Activated naive CD4-positive, alpha-beta T cell treated with anti-CD3 and anti-CD28 coated beads for 36 hours (primary cell): Measurements from ENCODE around the gene SPATA2. TPM values are rescaled to one million over a fixed set of nuclear protein-coding genes. Genes with fewer than 3 reads are reported as not detected.
"Not testable (repeated sequence)": the region's sequence is repeated elsewhere in the genome, so short reads cannot be mapped to it uniquely, and the experiment has no call there.

Source experiments
- CTCF ChIA-PET: fragments of 350-600 bp; sonication (Branson Sonifier 250); formaldehyde crosslinking; loops from one replicate; lab custom pipeline; 2021; ENCODE audit warnings: antibody characterized with exemption; lab: Charles Lee
- DNase-seq: peaks from one replicate; pipeline ENCODE4 v3.0.0-alpha.2; 2020
- H3K27ac Mint-ChIP-seq: one replicate; pipeline ENCODE4 v1.8.0; 2021; ENCODE audit warnings: mild to moderate bottlenecking, mixed read lengths
- H3K27me3 Mint-ChIP-seq: one replicate; pipeline ENCODE4 v1.8.0; 2021; ENCODE audit warnings: low read depth, mixed read lengths
- H3K36me3 Mint-ChIP-seq: one replicate; pipeline ENCODE4 v1.8.0; 2021; ENCODE audit warnings: low read depth, mixed read lengths
- H3K4me1 Mint-ChIP-seq: one replicate; pipeline ENCODE4 v1.8.0; 2021; ENCODE audit warnings: low read depth, mixed read lengths
- H3K4me3 Mint-ChIP-seq: one replicate; pipeline ENCODE4 v1.8.0; 2021; ENCODE audit warnings: mild to moderate bottlenecking, moderate library complexity, mixed read lengths
- H3K9me3 Mint-ChIP-seq: one replicate; pipeline ENCODE4 v1.8.0; 2021; ENCODE audit warnings: mixed read lengths
- intact Hi-C: fragments of 100-400 bp; cut with micrococcal nuclease; formaldehyde crosslinking; loops from one replicate; pipeline ENCODE4 v1.15.1; 2023
- total RNA-seq, 2 experiments: library from RNA; stranded (reverse); gene quantifications; one replicate each; pipeline ENCODE4 v1.2.3, GENCODE V29; 2021

The SPATA2 gene
- total RNA-seq, 2 experiments from 2014 or later = 6.6 to 7.3 TPM

DNA sequence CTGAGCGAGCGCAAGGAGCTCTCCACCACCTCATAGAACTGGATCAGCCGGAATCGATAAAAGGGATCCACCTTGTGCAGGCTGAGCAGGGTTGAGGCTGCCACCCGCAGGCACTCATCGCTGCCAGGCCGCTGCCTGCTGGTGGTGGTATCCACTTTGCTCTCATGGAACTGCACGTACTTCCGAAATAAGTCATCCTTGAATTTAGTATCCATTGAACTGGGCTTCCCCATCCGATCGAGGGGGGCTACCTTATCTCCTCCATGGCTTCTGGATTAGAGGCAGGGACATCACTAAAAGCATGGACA lies 7.1 kb downstream of the SPATA2 start:
- Mint-ChIP-seq H3K36me3 (peaks cover 20% of the 10 kb centered on the region), H3K4me3 (no peak overlapping the region), H3K4me1 (peaks cover 8% of the 10 kb centered on the region), H3K27ac (no peak overlapping the region), H3K27me3 (no peaks in the 10 kb centered on the region), H3K9me3 (no peaks in the 10 kb centered on the region)
- no peak for DNase-seq
- intact Hi-C loops = no loop called here
- CTCF ChIA-PET = interaction anchor here (1.1 kb wide), 1 partner anchor 295 kb away, joined by 5 read pairs; no protein-coding TSS in a partner anchor

DNA sequence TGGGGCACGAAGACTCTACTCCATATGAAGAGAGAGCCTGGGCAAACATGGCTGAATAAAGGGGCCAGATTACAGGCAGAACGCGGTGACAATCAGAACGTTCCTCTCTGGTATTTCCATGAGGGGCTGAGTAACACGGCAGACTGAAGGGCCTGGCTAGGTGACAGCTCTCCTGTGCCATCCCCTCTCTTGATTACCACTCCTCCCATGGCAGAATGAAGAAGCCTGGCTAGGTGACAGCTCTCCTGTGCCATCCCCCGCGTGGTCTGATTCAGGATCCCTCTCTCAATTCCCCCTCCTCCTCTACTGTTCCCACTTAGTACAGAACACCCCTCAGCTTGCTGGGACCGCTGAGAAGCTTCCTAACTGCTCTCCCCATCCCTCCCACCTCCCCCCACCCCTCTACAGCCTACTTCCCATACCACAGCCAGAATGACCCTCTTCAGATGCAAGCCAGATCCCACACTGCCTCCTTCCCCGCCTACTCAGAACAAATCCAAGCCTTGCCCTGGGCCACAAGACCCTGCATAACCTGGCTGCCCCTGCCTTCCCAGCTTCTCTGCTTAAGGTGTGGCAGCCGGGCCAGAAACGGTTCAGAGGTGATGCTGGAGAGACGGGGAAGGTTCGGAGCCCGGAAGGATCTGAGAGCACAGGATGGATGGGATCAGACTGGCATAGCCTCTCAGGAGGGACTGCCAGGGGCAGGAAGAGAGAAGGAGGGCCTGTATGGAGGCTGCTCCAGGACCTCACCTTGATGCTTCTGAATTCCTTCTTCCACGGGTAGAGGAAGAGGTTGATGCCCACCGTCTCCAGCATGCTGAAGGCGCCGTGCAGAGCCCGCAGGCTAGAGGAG lies 7.7 kb downstream of the SPATA2 start:
- no peaks in the 10 kb centered on the region for H3K27me3 Mint-ChIP-seq
- DNase-seq = no peak
- no peak overlapping the region for H3K4me3 Mint-ChIP-seq
- no peak overlapping the region for H3K27ac Mint-ChIP-seq
- H3K9me3 Mint-ChIP-seq = no peaks in the 10 kb centered on the region
- intact Hi-C loops = no loop called here
- H3K36me3 Mint-ChIP-seq = peaks cover 20% of the 10 kb centered on the region
- CTCF ChIA-PET = interaction anchor here (1.1 kb wide), 1 partner anchor 295 kb away, joined by 5 read pairs; no protein-coding TSS in a partner anchor
- peaks cover 6% of the 10 kb centered on the region for H3K4me1 Mint-ChIP-seq

- CTCF ChIA-PET = interaction anchor here (0.9 kb wide), 1 partner anchor 9 kb away, joined by 4 read pairs; no protein-coding TSS in a partner anchor
These were observed 8.6 kb downstream of the SPATA2 start for GRCh38 chr20:49906615-49907154.

GRCh38 chr20:49906101-49906604 lies 9.2 kb downstream of the SPATA2 start:
- Mint-ChIP-seq H3K9me3 (no peaks in the 10 kb centered on the region), H3K36me3 (peaks cover 20% of the 10 kb centered on the region), H3K4me1 (no peaks in the 10 kb centered on the region), H3K27me3 (no peaks in the 10 kb centered on the region), H3K27ac (no peak overlapping the region), H3K4me3 (no peak overlapping the region)
- CTCF ChIA-PET = interaction anchor here (0.9 kb wide), 1 partner anchor 8 kb away, joined by 4 read pairs; no protein-coding TSS in a partner anchor
- intact Hi-C loops = no loop called here
- DNase-seq = no peak

More at GRCh38 chr20:49906615-49907154, 8.6 kb downstream of the SPATA2 start:
- DNase-seq = no peak
- Mint-ChIP-seq H3K4me1 (peaks cover under 1% of the 10 kb centered on the region), H3K27ac (no peak overlapping the region), H3K36me3 (peaks cover 20% of the 10 kb centered on the region), H3K4me3 (no peak overlapping the region), H3K9me3 (no peaks in the 10 kb centered on the region), H3K27me3 (no peaks in the 10 kb centered on the region)
- intact Hi-C loops = no loop called here

- no peaks in the 10 kb centered on the region for H3K27me3 Mint-ChIP-seq
- no peak overlapping the region for H3K27ac Mint-ChIP-seq
- peaks cover 20% of the 10 kb centered on the region for H3K36me3 Mint-ChIP-seq
- H3K4me3 Mint-ChIP-seq = no peak overlapping the region
- no peaks in the 10 kb centered on the region for H3K4me1 Mint-ChIP-seq
- DNase-seq = no peak
- intact Hi-C loops = no loop called here
- no peaks in the 10 kb centered on the region for H3K9me3 Mint-ChIP-seq
- CTCF ChIA-PET = interaction anchor here (0.7 kb wide), 1 partner anchor 396 kb away, joined by 3 read pairs; no protein-coding TSS in a partner anchor
These were observed 9.8 kb downstream of the SPATA2 start for GRCh38 chr20:49905415-49906091.

- no peak for DNase-seq
- Mint-ChIP-seq H3K4me3 (no peak overlapping the region), H3K36me3 (peaks cover 20% of the 10 kb centered on the region), H3K4me1 (no peaks in the 10 kb centered on the region), H3K27ac (no peak overlapping the region), H3K9me3 (no peaks in the 10 kb centered on the region), H3K27me3 (no peaks in the 10 kb centered on the region)
- intact Hi-C loops = no loop called here
- CTCF ChIA-PET = interaction anchor here (0.7 to 1.3 kb wide), 4 partner anchors 9 to 395 kb away, joined by 3 to 7 read pairs (median 4); no protein-coding TSS in a partner anchor
These were observed 10.7 kb downstream of the SPATA2 start for GRCh38 chr20:49904440-49905214.

- Mint-ChIP-seq H3K36me3 (peaks cover 14% of the 10 kb centered on the region), H3K27ac (no peak overlapping the region), H3K27me3 (no peaks in the 10 kb centered on the region), H3K4me1 (no peaks in the 10 kb centered on the region), H3K9me3 (no peaks in the 10 kb centered on the region), H3K4me3 (no peak overlapping the region)
- DNase-seq = no peak
- CTCF ChIA-PET = interaction anchor here (3.8 kb wide), 1 partner anchor 13 kb away, joined by 20 read pairs; no protein-coding TSS in a partner anchor
- intact Hi-C loops = no loop called here
These were observed 13.7 kb downstream of the SPATA2 start for GRCh38 chr20:49901588-49901987.

GRCh38 chr20:49899541-49900383 lies 15.6 kb downstream of the SPATA2 start:
- intact Hi-C loops = loop anchor here (10.0 kb wide), 1 partner anchor 355 kb away; no protein-coding TSS in a partner anchor
- DNase-seq = no peak
- peaks cover 4% of the 10 kb centered on the region for H3K36me3 Mint-ChIP-seq
- CTCF ChIA-PET = interaction anchor here (0.7 to 3.8 kb wide), 3 partner anchors 12 to 612 kb away, joined by 3 to 20 read pairs (median 3); no protein-coding TSS in a partner anchor
- peaks cover 3% of the 10 kb centered on the region for H3K4me1 Mint-ChIP-seq
- no peaks in the 10 kb centered on the region for H3K27me3 Mint-ChIP-seq
- no peak overlapping the region for H3K4me3 Mint-ChIP-seq
- H3K27ac Mint-ChIP-seq = no peak overlapping the region
- no peaks in the 10 kb centered on the region for H3K9me3 Mint-ChIP-seq

DNA sequence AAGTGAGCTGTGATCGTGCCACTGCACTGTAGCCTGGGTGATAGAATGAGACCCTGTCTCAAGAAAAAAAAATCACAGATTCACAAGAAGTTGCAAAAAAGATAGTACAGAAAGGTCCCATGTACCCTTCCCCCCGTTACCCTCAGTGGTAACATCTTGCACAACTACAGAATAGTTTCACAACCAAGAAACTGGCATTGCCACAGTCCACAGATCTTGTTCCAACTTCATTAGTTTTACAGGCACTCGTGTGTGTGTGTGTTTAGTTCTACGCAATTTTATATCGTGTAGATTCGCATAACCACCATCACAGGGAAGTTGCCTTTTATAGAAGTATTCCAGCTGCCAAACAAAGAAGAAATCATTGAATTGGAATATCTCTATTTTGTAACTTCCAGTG lies 19.1 kb downstream of the SPATA2 start:
- Mint-ChIP-seq H3K4me1 (peaks cover 16% of the 10 kb centered on the region), H3K4me3 (no peak overlapping the region), H3K27me3 (no peaks in the 10 kb centered on the region), H3K9me3 (no peaks in the 10 kb centered on the region), H3K27ac (no peak overlapping the region), H3K36me3 (no peaks in the 10 kb centered on the region)
- no peak for DNase-seq
- CTCF ChIA-PET = interaction anchor here (0.7 to 1.3 kb wide), 3 partner anchors 8 to 355 kb away, joined by 3 to 5 read pairs (median 4); no protein-coding TSS in a partner anchor
- intact Hi-C loops = loop anchor here (10.0 kb wide), 1 partner anchor 351 kb away; no protein-coding TSS in a partner anchor

DNA sequence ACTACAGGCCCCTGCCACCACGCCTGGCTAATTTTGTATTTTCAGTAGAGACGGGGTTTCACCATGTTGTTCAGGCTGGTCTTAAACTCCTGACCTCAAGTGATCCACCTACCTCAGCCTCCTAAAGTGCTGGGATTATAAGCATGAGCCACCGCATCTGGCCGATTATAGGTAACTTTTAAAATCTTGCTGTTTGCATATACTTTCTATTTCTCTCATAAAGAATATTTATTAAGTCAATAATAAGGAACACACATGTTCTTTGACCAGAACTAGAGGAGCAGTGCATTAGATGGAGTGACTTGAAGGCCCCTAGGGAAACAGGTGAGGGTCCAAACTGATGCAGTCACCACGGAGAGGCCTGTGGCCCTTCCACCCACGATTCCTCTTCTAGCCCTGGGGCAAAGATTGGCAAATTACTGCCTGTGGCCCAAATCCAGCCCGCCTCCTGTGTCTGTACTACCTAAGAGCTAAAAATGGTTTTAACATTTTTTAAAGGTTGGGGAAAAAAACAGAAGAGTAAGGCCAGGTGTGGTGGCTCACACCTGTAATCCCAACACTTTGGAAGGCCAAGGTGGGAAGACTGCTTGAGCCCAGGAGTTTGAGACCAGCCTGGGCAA lies 19.7 kb downstream of the SPATA2 start:
- not testable (repeated sequence) for H3K4me3 Mint-ChIP-seq, DNase-seq, H3K36me3 Mint-ChIP-seq, H3K27me3 Mint-ChIP-seq, H3K9me3 Mint-ChIP-seq, H3K27ac Mint-ChIP-seq
- CTCF ChIA-PET = interaction anchor here (1.0 to 1.3 kb wide), 2 partner anchors 9 to 354 kb away, joined by 3 to 5 read pairs; no protein-coding TSS in a partner anchor
- intact Hi-C loops = loop anchor here (10.0 kb wide), 1 partner anchor 351 kb away; no protein-coding TSS in a partner anchor
- peaks cover 16% of the 10 kb centered on the region for H3K4me1 Mint-ChIP-seq
